DOHH2 (cell line): ENCODE data around the gene CHPT1.

ENCODE experiments used
- EZH2phosphoT487 ChIP-seq: fragments of 200-600 bp; sonication (generic); IDR thresholded peaks from 2 replicates; pipeline ENCODE4 v1.6.1; 2017; ENCODE audit warnings: borderline replicate concordance, mild to moderate bottlenecking, antibody characterized with exemption, low read length, moderate library complexity, mixed read lengths
- TF ChIP-seq, protein P1 (sequence below): fragments of 200-600 bp; sonication (generic); IDR thresholded peaks from one replicate; pipeline ENCODE4 v1.5.1; 2014; ENCODE audit warnings: antibody characterized with exemption, mild to moderate bottlenecking, low read depth, low read length; ENCODE audit not compliant: poor library complexity, severe bottlenecking

DNA sequence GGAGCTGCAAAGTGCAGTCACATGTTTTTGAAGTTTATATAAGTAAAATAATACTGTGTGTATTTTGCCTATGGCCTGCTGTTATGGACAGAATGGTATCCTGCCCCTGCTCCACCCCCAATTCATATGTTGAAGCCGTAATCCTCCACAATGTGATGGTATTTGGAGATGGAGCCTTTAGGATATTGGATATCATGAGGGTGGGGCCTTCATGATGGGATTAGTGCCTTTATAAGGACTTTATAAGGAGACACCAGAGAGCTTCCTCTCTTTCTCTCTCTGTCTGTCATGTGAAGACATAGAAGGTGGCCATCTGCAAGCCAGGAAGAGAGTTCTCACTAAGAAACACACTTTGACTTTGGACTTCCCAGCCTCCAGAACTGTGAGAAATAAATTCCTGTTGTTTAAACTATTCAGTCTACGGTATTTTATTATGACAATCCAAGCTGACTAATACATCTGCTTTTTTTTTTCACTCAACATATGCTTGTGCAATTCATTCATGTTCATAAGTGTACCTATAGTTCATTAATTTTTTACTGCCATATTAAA, 3.1 kb upstream of the CHPT1 start:
- TF ChIP-seq, protein P1, sequence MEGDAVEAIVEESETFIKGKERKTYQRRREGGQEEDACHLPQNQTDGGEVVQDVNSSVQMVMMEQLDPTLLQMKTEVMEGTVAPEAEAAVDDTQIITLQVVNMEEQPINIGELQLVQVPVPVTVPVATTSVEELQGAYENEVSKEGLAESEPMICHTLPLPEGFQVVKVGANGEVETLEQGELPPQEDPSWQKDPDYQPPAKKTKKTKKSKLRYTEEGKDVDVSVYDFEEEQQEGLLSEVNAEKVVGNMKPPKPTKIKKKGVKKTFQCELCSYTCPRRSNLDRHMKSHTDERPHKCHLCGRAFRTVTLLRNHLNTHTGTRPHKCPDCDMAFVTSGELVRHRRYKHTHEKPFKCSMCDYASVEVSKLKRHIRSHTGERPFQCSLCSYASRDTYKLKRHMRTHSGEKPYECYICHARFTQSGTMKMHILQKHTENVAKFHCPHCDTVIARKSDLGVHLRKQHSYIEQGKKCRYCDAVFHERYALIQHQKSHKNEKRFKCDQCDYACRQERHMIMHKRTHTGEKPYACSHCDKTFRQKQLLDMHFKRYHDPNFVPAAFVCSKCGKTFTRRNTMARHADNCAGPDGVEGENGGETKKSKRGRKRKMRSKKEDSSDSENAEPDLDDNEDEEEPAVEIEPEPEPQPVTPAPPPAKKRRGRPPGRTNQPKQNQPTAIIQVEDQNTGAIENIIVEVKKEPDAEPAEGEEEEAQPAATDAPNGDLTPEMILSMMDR = no peak
- TF ChIP-seq EZH2phosphoT487 = no peak
